Ectodermal cell (in vitro differentiated cells): Measurements from ENCODE around the gene TECPR1.

Experiments
- H3K27ac ChIP-seq: 2 replicates; pipeline ENCODE4 v1.7.0; 2013; ENCODE audit warnings: mild to moderate bottlenecking, low read depth, low read length; ENCODE audit not compliant: insufficient read depth, poor library complexity, severe bottlenecking
- H3K27me3 ChIP-seq: 2 replicates; pipeline ENCODE4 v1.7.0; 2013; ENCODE audit warnings: mild to moderate bottlenecking, low read length; ENCODE audit not compliant: insufficient read depth, control insufficient read depth, poor library complexity, severe bottlenecking
- H3K36me3 ChIP-seq: one replicate; pipeline ENCODE4 v1.7.0; 2013; ENCODE audit warnings: low read length; ENCODE audit not compliant: control insufficient read depth, insufficient read depth
- H3K4me1 ChIP-seq: one replicate; pipeline ENCODE4 v1.7.0; 2013; ENCODE audit warnings: low read length; ENCODE audit not compliant: control insufficient read depth, insufficient read depth
- H3K4me3 ChIP-seq: 2 replicates; pipeline ENCODE4 v1.7.0; 2013; ENCODE audit warnings: low read depth, low read length, control low read depth; ENCODE audit not compliant: insufficient read depth
- H3K9me3 ChIP-seq: 2 replicates; pipeline ENCODE4 v1.7.0; 2013; ENCODE audit warnings: mild to moderate bottlenecking, low read length, moderate library complexity; ENCODE audit not compliant: control insufficient read depth
- WGBS, 2 experiments: methylation state at CpG; one replicate each; pipeline ENCODE4 v1.1.7; 2013; ENCODE audit warnings: missing lambda C conversion rate in 2 of 2; 5-methylcytosine and 5-hydroxymethylcytosine counted together

TECPR1 gene

DNA sequence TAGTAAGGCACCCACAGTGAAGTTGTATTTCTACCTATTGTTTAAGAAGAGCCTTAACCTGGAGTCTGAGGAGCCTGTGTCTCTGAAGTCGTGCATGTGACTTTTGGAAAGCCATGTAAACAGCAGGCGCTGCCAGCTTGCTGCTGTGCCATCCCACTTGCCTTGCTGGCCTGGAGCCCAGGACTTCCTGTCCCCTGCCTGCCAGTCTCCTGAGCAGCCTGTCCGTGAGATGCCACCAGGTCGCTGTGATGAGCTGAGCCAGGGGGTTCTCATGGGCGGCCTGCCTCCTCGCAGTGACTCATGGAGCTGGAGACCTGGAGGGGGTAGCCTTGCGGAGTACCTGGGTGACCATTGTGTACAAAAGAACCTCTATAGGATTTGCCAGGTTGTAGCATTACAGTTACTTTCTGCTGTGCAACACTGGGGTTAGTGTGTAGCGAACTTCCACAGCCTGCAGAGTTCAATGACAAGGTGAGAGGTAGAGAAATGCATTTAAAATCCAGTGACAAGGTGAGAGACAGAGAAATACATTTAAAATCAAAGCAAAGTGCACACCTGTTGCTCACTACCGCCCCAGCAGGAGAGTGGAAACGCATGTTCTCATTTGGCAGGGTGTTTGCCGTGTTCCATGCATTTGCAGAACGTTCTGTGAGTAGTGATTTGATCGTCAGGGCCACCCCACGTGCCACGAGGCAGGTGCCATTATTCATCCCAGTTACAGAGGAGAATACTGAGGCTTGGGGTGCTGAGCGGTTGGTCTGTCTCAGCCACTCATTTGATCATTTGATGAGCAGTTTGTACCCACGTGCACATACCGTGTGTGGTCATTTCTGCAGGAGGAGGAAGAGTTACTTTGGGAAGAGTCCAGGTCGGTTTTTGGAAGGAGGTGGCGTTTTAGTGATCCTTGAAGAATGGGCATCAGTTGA is 77.4 kb downstream of the TECPR1 start:
- H3K4me1 ChIP-seq = no peaks in the 10 kb centered on the region
- no peaks in the 10 kb centered on the region for H3K27me3 ChIP-seq
- 94 to 95% methylated on average over 20 of the region's 20 CpGs for WGBS, 2 experiments
- H3K27ac ChIP-seq = no peak overlapping the region
- H3K36me3 ChIP-seq = no peaks in the 10 kb centered on the region
- no peaks in the 10 kb centered on the region for H3K9me3 ChIP-seq
- no peak overlapping the region for H3K4me3 ChIP-seq

DNA sequence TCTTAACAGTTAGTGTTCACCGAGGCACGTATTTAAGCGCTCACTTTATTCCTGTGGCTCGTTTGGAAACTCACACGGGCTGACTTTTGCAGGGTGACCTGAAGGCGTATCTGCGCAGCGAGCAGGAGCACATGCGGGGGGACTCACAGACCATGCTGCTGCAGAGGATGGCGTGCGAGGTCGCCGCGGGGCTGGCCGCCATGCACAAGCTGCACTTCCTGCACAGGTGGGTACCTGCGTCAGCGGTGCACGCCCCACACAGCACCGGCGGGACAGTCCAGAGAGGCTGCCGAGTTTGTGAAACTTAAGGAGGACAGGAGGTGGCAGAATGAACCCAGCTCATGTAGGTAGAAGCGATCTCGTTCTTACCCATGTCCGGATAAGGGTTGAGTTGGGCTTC is 80.6 kb downstream of the TECPR1 start:
- Histone ChIP-seq H3K27ac (no peak overlapping the region), H3K4me3 (no peak overlapping the region), H3K9me3 (no peaks in the 10 kb centered on the region), H3K36me3 (no peaks in the 10 kb centered on the region), H3K4me1 (no peaks in the 10 kb centered on the region), H3K27me3 (no peaks in the 10 kb centered on the region)
- 96% methylated on average over 24 of the region's 24 CpGs for WGBS, 2 experiments

DNA sequence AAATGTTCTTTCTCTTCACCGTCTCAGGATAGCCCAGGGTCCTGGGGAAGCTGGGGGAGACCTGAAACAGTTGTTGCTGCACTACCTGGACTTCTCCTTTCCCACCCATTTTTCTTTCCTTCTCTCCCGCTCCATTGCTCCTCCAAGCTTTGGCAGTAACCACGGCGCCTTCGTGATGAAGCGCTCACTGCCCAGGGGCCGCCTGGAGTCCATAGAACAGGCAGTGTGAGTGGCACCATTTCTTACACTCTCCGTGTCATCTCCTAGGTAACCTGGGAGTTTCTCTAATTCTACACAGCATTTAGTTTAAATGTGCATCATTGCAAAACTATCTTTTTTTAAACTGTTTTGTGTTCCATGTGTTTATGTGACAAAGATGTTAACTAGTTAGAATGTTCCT is 81.1 kb downstream of the TECPR1 start:
- Histone ChIP-seq H3K27me3 (no peaks in the 10 kb centered on the region), H3K9me3 (no peaks in the 10 kb centered on the region), H3K36me3 (no peaks in the 10 kb centered on the region), H3K4me3 (no peak overlapping the region), H3K27ac (no peak overlapping the region), H3K4me1 (no peaks in the 10 kb centered on the region)
- WGBS, 2 experiments = 92 to 94% methylated on average over 8 of the region's 8 CpGs

DNA sequence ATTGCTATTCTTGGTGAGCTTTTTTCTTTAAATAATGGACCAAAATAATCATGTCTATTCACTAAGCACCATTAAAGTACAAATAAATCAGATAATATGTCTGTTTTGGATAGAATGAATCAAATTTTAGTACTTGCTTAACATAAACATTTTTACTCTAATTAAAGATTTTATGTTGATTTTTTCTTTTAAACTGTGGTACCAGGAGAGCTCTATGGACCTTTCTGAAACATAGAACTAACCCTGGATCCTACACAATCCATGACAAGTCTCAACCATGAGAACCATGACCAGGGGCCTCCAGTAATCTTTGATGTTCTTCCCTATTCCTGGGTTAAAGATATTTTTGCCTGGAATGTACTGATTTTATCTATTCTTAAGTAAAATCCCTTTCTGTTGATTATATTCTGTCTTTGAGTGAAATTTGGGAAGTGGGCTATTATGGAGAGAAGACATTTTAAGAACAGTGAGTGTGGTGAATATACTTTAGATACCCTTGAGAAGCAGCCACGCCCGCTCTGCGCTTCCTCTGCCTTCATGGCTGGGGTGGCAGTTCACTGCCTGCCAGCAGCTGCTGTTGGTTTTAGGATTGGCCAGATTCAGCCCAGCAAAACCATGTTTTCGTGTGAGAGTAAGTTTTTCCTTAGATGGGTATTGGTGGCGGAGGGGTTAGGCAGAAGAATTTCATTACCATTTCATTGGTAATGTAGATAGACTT is 83.0 kb downstream of the TECPR1 start:
- no peaks in the 10 kb centered on the region for H3K9me3 ChIP-seq
- H3K27ac ChIP-seq = no peak overlapping the region
- H3K4me1 ChIP-seq = no peaks in the 10 kb centered on the region
- no peak overlapping the region for H3K4me3 ChIP-seq
- H3K36me3 ChIP-seq = no peaks in the 10 kb centered on the region
- H3K27me3 ChIP-seq = no peaks in the 10 kb centered on the region
- WGBS, 2 experiments = 91 to 92% methylated on average over 5 of the region's 5 CpGs

DNA sequence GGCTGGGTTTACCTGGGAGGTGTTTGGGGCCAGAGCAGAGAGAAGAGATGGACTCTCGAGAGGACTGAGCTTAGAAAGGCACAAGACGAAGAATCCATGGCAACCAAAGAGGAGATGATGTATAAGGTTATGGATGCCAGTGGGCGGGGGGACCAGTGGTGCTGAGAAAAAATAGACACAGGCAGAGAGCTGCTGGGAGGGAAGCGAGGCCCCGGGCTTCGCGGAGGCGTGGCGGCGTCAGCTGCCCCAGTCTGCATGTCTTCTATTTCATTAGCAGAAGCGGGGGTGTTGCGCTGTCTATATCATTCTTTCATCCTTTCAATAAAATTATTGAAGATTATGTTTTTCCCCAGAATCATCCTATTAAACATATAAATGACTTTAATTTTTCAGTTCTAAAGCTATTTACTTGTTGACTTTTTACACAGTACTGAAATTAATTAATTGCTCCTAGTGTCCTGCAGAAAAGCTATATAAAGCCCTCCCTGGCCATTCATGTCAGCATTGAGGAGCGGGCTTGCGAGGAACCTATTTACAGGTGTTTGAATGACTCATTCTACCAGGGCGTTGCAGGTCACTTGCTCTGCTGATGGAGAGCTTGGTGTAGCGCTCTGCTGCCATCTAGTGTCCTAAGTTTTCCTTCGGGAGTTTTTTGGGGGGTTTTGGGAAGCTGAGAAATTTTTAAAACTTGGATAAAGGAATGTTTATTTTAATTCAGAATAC is 83.7 kb downstream of the TECPR1 start:
- H3K4me1 ChIP-seq = no peaks in the 10 kb centered on the region
- 68 to 69% methylated on average over 17 of the region's 17 CpGs for WGBS, 2 experiments
- H3K27ac ChIP-seq = no peak overlapping the region
- no peak overlapping the region for H3K4me3 ChIP-seq
- no peaks in the 10 kb centered on the region for H3K9me3 ChIP-seq
- no peaks in the 10 kb centered on the region for H3K27me3 ChIP-seq
- no peaks in the 10 kb centered on the region for H3K36me3 ChIP-seq

DNA sequence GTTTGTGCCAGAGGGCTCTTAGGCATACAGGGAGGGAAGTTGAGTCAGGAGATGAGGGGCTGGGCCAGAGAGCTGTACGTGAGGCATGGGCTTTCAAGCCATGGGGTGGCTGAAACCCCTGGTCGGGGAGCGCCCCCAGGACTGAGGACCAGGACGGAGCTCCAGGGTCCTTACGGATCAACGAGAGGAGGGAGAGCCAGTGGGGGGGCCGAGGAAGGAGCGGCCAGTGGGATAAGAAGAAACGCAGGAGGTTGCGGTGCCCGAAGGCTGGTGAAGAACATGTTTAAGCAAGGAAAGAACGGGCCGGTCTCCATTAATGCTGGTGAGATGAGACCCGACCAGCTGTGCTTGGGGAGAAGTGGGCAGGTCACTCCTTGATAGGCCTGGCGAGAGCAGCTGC is 84.4 kb downstream of the TECPR1 start:
- no peaks in the 10 kb centered on the region for H3K36me3 ChIP-seq
- H3K9me3 ChIP-seq = no peaks in the 10 kb centered on the region
- H3K4me1 ChIP-seq = no peaks in the 10 kb centered on the region
- H3K27me3 ChIP-seq = no peaks in the 10 kb centered on the region
- H3K4me3 ChIP-seq = no peak overlapping the region
- 94 to 95% methylated on average over 15 of the region's 15 CpGs for WGBS, 2 experiments
- no peak overlapping the region for H3K27ac ChIP-seq

DNA sequence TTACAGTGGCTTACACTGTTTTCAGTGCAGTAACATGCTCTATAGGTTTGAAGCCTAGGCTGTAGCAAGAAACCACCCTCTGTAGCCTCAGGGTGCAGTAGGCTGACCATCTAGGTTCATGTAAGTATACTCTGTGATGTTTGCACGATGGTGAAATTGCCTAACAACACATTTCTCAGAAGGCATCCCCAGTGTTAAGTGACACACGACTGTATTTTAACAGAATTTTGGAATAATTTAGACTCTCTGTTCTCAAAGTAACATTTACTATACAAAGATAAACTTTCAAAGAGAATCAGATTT is 85.4 kb downstream of the TECPR1 start:
- Histone ChIP-seq H3K27me3 (no peaks in the 10 kb centered on the region), H3K4me1 (no peaks in the 10 kb centered on the region), H3K9me3 (no peaks in the 10 kb centered on the region), H3K36me3 (no peaks in the 10 kb centered on the region), H3K27ac (no peak overlapping the region), H3K4me3 (no peak overlapping the region)
- 90 to 92% methylated on average over 2 of the region's 2 CpGs for WGBS, 2 experiments

DNA sequence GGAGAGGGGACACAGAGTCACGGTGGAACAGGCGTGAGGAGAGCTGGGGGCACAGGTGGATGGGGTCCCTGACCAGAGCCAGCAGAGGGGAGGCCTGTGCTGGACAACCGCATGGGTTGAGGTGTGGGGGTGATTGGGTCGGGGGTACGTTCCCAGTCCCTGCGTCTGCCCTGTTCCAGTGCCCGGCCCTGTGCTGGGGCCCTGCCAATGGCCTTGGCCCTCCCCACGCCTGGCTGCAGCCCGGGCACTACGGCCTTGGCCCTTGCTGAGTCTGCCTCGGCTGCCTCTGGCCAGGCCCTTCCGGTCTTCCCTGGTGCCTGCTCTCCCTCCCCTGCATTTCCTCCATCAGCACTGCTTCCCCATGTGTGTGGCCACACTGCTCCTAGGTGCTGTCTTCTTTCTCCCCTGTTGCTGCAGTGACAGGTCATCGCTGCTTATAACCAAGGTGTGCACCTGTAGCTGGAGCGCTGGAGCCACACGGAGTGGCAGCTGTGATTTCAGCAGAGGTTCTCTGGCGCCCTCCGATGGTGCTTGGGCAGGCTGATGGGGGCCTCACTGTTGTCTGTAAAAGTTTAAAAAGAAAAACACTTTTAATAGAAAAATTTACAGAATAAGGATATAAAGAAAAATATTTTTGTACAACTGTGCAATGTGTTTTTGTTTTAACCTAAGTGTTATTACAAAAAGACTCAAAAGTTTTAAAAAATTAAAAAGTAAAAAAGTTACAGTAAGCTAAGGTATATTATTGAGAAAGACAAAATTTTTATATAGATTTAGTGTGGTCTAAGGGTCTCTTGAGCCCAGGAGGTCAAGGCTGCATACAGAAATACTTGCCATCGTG is 86.0 kb downstream of the TECPR1 start:
- Histone ChIP-seq H3K36me3 (no peaks in the 10 kb centered on the region), H3K4me3 (no peak overlapping the region), H3K27ac (no peak overlapping the region), H3K9me3 (no peaks in the 10 kb centered on the region), H3K27me3 (no peaks in the 10 kb centered on the region), H3K4me1 (no peaks in the 10 kb centered on the region)
- WGBS, 2 experiments = 73 to 75% methylated on average over 18 of the region's 18 CpGs
